Vagina (tissue), 2 donors: ENCODE data around the gene WDR55. TPM values are rescaled to one million over a fixed set of nuclear protein-coding genes. Genes with fewer than 3 reads are reported as not detected.
"Not testable (repeated sequence)": the region's sequence is repeated elsewhere in the genome, so short reads cannot be mapped to it uniquely, and the experiment has no call there.

Experiments used
- DNase-seq, 2 donors: peaks; one replicate each; pipeline ENCODE4 v3.0.0-alpha.2; 2017; ENCODE audit errors: extremely low spot score in 2 of 2
- H3K27ac ChIP-seq: fragments of 200-600 bp; sonication (generic); one replicate; pipeline ENCODE4 v1.5.1; 2019
- H3K27me3 ChIP-seq: fragments of 200-600 bp; sonication (generic); one replicate; pipeline ENCODE4 v1.5.1; 2019
- H3K36me3 ChIP-seq, 2 donors: fragments of 200-600 bp; sonication (generic); one replicate each; pipeline ENCODE4 v1.5.1; 2017 to 2019
- H3K4me1 ChIP-seq: fragments of 200-600 bp; sonication (generic); one replicate; pipeline ENCODE4 v1.5.1; 2019
- H3K4me3 ChIP-seq, 2 donors: fragments of 200-600 bp; sonication (generic); 1 replicate in 1 of 2; 2 replicates in 1 of 2; pipeline ENCODE4 v1.5.1; 2016 to 2019
- H3K9me3 ChIP-seq: fragments of 200-600 bp; sonication (generic); one replicate; pipeline ENCODE4 v1.5.1; 2019
- CTCF ChIP-seq, 3 experiments: fragments of 450-650 bp in 2 of 3; fragments of 200-600 bp in 1 of 3; sonication (generic) in 1 of 3; IDR thresholded peaks; one replicate each; pipeline ENCODE4 v1.5.1; 2017 to 2019; ENCODE audit warnings: antibody characterized with exemption in 3 of 3, mild to moderate bottlenecking in 2 of 3, moderate library complexity in 2 of 3
- POLR2A ChIP-seq, 2 donors: fragments of 450-650 bp; IDR thresholded peaks; one replicate each; pipeline ENCODE4 v1.6.1; 2017; ENCODE audit warnings: antibody characterized with exemption in 2 of 2, mild to moderate bottlenecking in 2 of 2, moderate library complexity in 2 of 2
- POLR2AphosphoS5 ChIP-seq, 2 donors: sonication (generic); formaldehyde crosslinking; IDR thresholded peaks; one replicate each; pipeline ENCODE4 v1.9.0; 2017; ENCODE audit warnings: antibody characterized with exemption in 2 of 2, mild to moderate bottlenecking in 2 of 2, low read depth in 1 of 2; ENCODE audit not compliant: insufficient read depth in 1 of 2
- intact Hi-C: fragments of 100-400 bp; cut with DNase I; formaldehyde crosslinking; loops from one replicate; pipeline ENCODE4 v1.15.1; 2023
- total RNA-seq: library from RNA; depleted of rRNA; stranded (reverse); fragments of >200 nt; gene quantifications from one replicate; pipeline ENCODE4 v1.2.3, GENCODE V29; 2016

Gene WDR55
- total RNA-seq, 1 donor from 2014 or later, result 19.9 TPM

GRCh38 chr5:140658870-140659269, 5.8 kb upstream of the WDR55 start:
- Histone ChIP-seq H3K9me3 (no peaks in the 10 kb centered on the region), H3K27ac (no peak overlapping the region), H3K4me3 (no peak overlapping the region), H3K4me1 (no peaks in the 10 kb centered on the region), H3K36me3 (peaks cover 6 to 90% of the 10 kb centered on the region in 2 donors), H3K27me3 (no peaks in the 10 kb centered on the region)
- intact Hi-C loops, result no loop called here
- DNase-seq, result no peak
- TF ChIP-seq POLR2AphosphoS5 (IDR thresholded peaks at IDR 0.05; ENCODE audit: insufficient read depth in 1 of 2, low read depth in 1 of 2) (no peak), CTCF (IDR thresholded peaks at IDR 0.05) (no peak), POLR2A (IDR thresholded peaks at IDR 0.05) (no peak)

DNA sequence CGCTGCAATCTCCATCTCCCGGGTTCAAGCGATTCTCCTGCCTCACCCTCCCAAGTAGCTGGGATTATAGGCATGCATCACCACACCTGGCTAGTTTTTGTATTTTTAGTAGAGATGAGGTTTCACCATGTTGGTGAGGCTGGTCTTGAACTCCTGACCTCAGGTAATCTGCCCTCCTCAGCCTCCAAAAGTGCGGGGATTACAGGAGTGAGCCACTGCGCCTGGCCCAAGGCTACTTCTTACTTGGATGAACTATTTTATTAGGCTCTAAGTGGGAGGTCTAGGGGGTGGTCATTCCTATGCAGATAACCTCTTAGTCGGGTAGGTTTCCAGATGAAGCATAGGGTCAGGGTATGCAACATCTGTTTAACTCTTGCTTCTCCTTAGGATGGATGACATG, 4.3 kb upstream of the WDR55 start:
- H3K4me1 ChIP-seq, H3K27me3 ChIP-seq, DNase-seq, H3K27ac ChIP-seq, H3K9me3 ChIP-seq, intact Hi-C loops, H3K4me3 ChIP-seq: not testable (repeated sequence)
- H3K36me3 ChIP-seq, result peaks cover 0 to 75% of the 10 kb centered on the region in 2 donors

- H3K9me3 ChIP-seq, result no peaks in the 10 kb centered on the region
- H3K4me1 ChIP-seq, result peaks cover 25% of the 10 kb centered on the region
- TF ChIP-seq CTCF (IDR thresholded peaks at IDR 0.05), result no peak
- TF ChIP-seq POLR2A (IDR thresholded peaks at IDR 0.05), result no peak
- TF ChIP-seq POLR2AphosphoS5 (IDR thresholded peaks at IDR 0.05; ENCODE audit: insufficient read depth in 1 of 2, low read depth in 1 of 2), result no peak
- no peaks in the 10 kb centered on the region for H3K27me3 ChIP-seq
- peaks cover 0 to 44% of the 10 kb centered on the region in 2 donors for H3K36me3 ChIP-seq
- DNase-seq, result no peak
- H3K27ac ChIP-seq, result peak overlapping the region; percentile 78
- intact Hi-C loops, result no loop called here
- peak overlapping the region; percentile 76 to 86 for H3K4me3 ChIP-seq
These were observed 710 bp upstream of the WDR55 start for GRCh38 chr5:140664030-140664358.

- DNase-seq, H3K4me3 ChIP-seq, H3K9me3 ChIP-seq, H3K27ac ChIP-seq, intact Hi-C loops, H3K27me3 ChIP-seq: not testable (repeated sequence)
- peaks cover 22% of the 10 kb centered on the region for H3K4me1 ChIP-seq
- H3K36me3 ChIP-seq, result peaks cover 0 to 47% of the 10 kb centered on the region in 2 donors
These were observed 6.3 kb downstream of the WDR55 start for GRCh38 chr5:140671035-140671434.

- intact Hi-C loops, result no loop called here
- H3K36me3 ChIP-seq, result peaks cover 0 to 53% of the 10 kb centered on the region in 2 donors
These were observed 6.9 kb downstream of the WDR55 start for GRCh38 chr5:140671472-140672125.

More at GRCh38 chr5:140671472-140672125, 6.9 kb downstream of the WDR55 start:
- TF ChIP-seq POLR2A (IDR thresholded peaks at IDR 0.05) (no peak), POLR2AphosphoS5 (IDR thresholded peaks at IDR 0.05; ENCODE audit: insufficient read depth in 1 of 2, low read depth in 1 of 2) (no peak), CTCF (IDR thresholded peaks at IDR 0.05) (no peak)
- peaks cover 17% of the 10 kb centered on the region for H3K4me1 ChIP-seq
- DNase-seq, result no peak
- no peak overlapping the region for H3K4me3 ChIP-seq
- H3K27me3 ChIP-seq, result no peaks in the 10 kb centered on the region
- no peaks in the 10 kb centered on the region for H3K9me3 ChIP-seq
- no peak overlapping the region for H3K27ac ChIP-seq
